Right atrium auricular region (tissue), 2 donors: ENCODE results near the gene SURF1. TPM values are rescaled to one million over a fixed set of nuclear protein-coding genes. Genes with fewer than 3 reads are reported as not detected.

Experiments used
- DNase-seq: peaks from one replicate; pipeline ENCODE4 v3.0.0-alpha.2; 2019; ENCODE audit warnings: low spot score
- H3K27ac ChIP-seq, 2 donors: fragments of 200-600 bp; sonication (generic); 1 replicate in 1 of 2; 2 replicates in 1 of 2; pipeline ENCODE4 v1.5.1; 2016 to 2019
- H3K27me3 ChIP-seq, 2 donors: fragments of 200-600 bp; sonication (generic); one replicate each; pipeline versions ENCODE4 v1.5.1 to v1.6.0; 2017 to 2019
- H3K36me3 ChIP-seq: fragments of 200-600 bp; sonication (generic); one replicate; pipeline ENCODE4 v1.5.1; 2016
- H3K4me1 ChIP-seq, 2 donors: fragments of 200-600 bp; sonication (generic); one replicate each; pipeline versions ENCODE4 v1.5.1 to v1.6.0; 2017 to 2019
- H3K4me3 ChIP-seq, 2 donors: fragments of 200-600 bp; sonication (generic); 1 replicate in 1 of 2; 2 replicates in 1 of 2; pipeline ENCODE4 v1.5.1; 2017 to 2019; ENCODE audit warnings: mild to moderate bottlenecking in 1 of 2, moderate library complexity in 1 of 2
- H3K9me3 ChIP-seq, 2 donors: fragments of 200-600 bp; sonication (generic); one replicate each; pipeline ENCODE4 v1.5.1; 2019
- total RNA-seq, 2 donors: library from RNA; depleted of rRNA; stranded (reverse); fragments of >200 nt; gene quantifications; one replicate each; pipeline ENCODE4 v1.1.0, GENCODE V29; 2016
- TF ChIP-seq, protein P1 (sequence below), 2 donors: fragments of 200-600 bp; sonication (generic); IDR thresholded peaks; one replicate each; pipeline ENCODE4 v1.5.1; 2019; ENCODE audit warnings: antibody characterized with exemption in 2 of 2

SURF1 gene
- total RNA-seq, 2 donors from 2014 or later, result 41.5 to 58.6 TPM

DNA sequence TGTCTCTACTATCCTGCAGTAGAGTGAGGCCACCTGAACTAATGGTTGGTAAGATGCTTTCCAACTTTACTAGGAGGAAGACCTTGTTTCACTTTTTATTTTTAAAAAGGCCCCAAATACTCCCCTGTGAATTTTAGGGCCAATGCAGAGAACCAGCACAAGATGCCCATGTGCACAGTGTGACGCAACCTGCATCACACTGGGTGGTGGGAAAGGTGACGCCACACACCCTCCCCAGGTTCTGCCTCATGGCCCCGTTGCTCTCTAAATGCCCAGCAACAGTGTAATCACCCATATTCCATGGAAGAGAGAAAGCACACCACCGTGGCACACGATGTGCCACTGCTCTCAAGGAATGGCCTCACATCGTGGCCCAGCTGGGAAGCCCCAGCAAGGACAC, 13.1 kb upstream of the SURF1 start:
- Histone ChIP-seq H3K27ac (no peak overlapping the region), H3K9me3 (no peaks in the 10 kb centered on the region), H3K4me3 (no peak overlapping the region), H3K27me3 (no peaks in the 10 kb centered on the region), H3K4me1 (peaks cover 0 to 66% of the 10 kb centered on the region in 2 donors), H3K36me3 (peaks cover 36% of the 10 kb centered on the region)
- DNase-seq, result no peak
- TF ChIP-seq, protein P1, sequence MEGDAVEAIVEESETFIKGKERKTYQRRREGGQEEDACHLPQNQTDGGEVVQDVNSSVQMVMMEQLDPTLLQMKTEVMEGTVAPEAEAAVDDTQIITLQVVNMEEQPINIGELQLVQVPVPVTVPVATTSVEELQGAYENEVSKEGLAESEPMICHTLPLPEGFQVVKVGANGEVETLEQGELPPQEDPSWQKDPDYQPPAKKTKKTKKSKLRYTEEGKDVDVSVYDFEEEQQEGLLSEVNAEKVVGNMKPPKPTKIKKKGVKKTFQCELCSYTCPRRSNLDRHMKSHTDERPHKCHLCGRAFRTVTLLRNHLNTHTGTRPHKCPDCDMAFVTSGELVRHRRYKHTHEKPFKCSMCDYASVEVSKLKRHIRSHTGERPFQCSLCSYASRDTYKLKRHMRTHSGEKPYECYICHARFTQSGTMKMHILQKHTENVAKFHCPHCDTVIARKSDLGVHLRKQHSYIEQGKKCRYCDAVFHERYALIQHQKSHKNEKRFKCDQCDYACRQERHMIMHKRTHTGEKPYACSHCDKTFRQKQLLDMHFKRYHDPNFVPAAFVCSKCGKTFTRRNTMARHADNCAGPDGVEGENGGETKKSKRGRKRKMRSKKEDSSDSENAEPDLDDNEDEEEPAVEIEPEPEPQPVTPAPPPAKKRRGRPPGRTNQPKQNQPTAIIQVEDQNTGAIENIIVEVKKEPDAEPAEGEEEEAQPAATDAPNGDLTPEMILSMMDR (IDR thresholded peaks at IDR 0.05), result no peak

DNA sequence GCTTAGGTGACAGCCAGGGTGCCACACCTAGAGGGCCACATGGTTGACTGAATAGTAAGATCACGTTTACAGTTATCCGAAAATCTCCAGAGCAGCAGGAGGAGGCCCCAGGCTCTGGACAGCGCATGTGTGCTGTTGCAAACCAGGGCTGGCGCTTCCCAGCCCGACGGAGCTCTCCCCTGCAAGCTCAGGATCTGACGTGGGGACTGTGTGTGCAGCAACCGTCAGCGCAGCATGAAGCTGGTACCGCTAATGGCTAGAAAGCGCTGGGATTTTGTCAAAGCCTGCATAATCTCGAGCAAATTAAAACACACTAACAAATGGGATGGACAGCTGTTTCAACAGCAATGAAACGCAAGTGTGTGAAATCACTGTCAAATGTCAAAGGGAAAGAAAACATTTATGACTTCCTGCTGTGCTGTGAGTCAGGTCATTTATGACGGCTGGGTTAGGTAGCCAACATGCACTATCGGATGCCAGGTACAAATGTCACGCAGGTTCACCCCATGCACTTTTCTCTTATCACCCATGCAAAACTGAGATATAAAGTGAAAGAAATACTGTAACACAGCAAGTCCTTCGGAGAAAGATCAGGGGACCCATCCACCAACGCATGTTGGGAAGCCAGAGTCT, 12.1 kb upstream of the SURF1 start:
- H3K27me3 ChIP-seq, result no peaks in the 10 kb centered on the region
- H3K9me3 ChIP-seq, result no peaks in the 10 kb centered on the region
- peaks cover 46% of the 10 kb centered on the region for H3K36me3 ChIP-seq
- H3K4me3 ChIP-seq, result no peak overlapping the region
- no peak overlapping the region for H3K27ac ChIP-seq
- TF ChIP-seq, protein P1 (IDR thresholded peaks at IDR 0.05), result no peak
- DNase-seq, result no peak
- peaks cover 0 to 59% of the 10 kb centered on the region in 2 donors for H3K4me1 ChIP-seq

DNA sequence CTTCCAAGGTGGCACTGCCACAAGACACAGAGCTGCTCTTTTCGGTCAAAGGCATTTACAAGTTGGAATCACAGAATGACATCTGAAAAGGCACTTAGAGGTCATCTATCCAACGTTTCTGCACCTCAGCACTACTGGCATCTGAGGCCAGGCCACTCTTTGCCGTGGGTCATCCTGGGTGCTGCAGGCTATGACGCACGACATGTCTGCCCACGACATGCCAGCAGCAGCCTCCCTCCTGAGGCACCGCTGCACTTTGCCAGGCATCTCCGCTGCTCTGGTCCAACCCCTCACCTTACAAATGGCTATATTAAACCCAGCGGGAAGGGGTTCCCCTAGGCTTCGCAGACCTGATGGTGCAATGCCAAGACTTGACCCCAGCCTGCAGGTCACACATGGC, 11.5 kb upstream of the SURF1 start:
- Histone ChIP-seq H3K4me1 (peaks cover 0 to 53% of the 10 kb centered on the region in 2 donors), H3K27ac (no peak overlapping the region), H3K4me3 (no peak overlapping the region), H3K9me3 (no peaks in the 10 kb centered on the region), H3K27me3 (no peaks in the 10 kb centered on the region), H3K36me3 (peaks cover 46% of the 10 kb centered on the region)
- TF ChIP-seq, protein P1 (IDR thresholded peaks at IDR 0.05), result no peak
- no peak for DNase-seq

DNA sequence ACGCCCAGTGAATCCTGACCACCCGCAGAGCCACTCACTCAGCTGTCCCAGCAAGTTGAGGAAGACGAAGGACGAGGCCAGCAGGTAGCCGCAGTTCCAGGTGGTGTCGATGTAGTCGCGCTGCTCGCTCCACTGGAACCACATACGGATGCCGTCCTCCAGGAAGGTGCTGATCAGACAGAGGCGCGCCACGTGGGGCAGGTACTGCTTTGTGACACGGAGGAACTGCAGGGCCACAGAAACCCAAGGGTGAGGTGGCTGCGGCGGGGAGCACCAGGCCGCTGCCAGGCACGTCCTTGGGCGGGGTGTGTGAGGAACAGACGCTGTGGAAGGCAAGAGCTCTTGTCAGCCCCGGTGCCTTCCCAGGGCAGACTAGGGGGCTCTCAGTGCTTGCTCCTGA, 10.9 kb upstream of the SURF1 start:
- H3K27me3 ChIP-seq, result no peaks in the 10 kb centered on the region
- H3K27ac ChIP-seq, result no peak overlapping the region
- no peak for DNase-seq
- TF ChIP-seq, protein P1 (IDR thresholded peaks at IDR 0.05), result no peak
- H3K4me1 ChIP-seq, result peaks cover 0 to 48% of the 10 kb centered on the region in 2 donors
- H3K36me3 ChIP-seq, result peaks cover 49% of the 10 kb centered on the region
- H3K4me3 ChIP-seq, result no peak overlapping the region
- H3K9me3 ChIP-seq, result no peaks in the 10 kb centered on the region

DNA sequence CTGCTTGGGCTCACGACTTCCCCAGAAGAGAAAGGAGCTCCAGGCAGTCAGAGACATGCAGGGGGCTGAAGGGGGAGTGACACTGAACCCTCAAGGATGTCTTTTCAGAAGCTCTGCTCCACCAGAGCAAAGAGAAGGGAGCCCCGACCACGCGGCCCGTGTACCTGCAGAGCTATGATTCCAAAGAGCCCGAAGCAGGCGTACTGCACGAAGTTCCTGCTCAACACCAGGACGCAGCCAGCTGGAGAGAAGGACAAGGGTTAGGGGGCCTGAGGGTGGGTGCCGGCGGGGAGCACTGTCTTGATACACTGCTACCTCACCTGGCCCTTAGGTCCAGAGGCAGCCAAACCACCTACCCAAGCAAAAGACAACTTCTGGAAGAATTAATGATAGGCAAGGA, 10.1 kb upstream of the SURF1 start:
- Histone ChIP-seq H3K27ac (no peak overlapping the region), H3K4me1 (peaks cover 0 to 40% of the 10 kb centered on the region in 2 donors), H3K27me3 (no peaks in the 10 kb centered on the region), H3K4me3 (no peak overlapping the region), H3K36me3 (peaks cover 56% of the 10 kb centered on the region), H3K9me3 (no peaks in the 10 kb centered on the region)
- DNase-seq, result no peak
- TF ChIP-seq, protein P1 (IDR thresholded peaks at IDR 0.05), result no peak
